Stimulated activated CD4-positive, alpha-beta T cell treated with anti-CD3 and anti-CD28 coated beads, Interleukin-1b, Interleukin-23, amount 100 ng/mL, for 4 hours (primary cell): ENCODE measurements around the gene USP19.

Experiments used
- DNase-seq, 2 donors: peaks; one replicate each; pipeline ENCODE4 v3.0.0-alpha.2; 2020; ENCODE audit warnings: low read depth in 2 of 2

The USP19 gene, protein sequence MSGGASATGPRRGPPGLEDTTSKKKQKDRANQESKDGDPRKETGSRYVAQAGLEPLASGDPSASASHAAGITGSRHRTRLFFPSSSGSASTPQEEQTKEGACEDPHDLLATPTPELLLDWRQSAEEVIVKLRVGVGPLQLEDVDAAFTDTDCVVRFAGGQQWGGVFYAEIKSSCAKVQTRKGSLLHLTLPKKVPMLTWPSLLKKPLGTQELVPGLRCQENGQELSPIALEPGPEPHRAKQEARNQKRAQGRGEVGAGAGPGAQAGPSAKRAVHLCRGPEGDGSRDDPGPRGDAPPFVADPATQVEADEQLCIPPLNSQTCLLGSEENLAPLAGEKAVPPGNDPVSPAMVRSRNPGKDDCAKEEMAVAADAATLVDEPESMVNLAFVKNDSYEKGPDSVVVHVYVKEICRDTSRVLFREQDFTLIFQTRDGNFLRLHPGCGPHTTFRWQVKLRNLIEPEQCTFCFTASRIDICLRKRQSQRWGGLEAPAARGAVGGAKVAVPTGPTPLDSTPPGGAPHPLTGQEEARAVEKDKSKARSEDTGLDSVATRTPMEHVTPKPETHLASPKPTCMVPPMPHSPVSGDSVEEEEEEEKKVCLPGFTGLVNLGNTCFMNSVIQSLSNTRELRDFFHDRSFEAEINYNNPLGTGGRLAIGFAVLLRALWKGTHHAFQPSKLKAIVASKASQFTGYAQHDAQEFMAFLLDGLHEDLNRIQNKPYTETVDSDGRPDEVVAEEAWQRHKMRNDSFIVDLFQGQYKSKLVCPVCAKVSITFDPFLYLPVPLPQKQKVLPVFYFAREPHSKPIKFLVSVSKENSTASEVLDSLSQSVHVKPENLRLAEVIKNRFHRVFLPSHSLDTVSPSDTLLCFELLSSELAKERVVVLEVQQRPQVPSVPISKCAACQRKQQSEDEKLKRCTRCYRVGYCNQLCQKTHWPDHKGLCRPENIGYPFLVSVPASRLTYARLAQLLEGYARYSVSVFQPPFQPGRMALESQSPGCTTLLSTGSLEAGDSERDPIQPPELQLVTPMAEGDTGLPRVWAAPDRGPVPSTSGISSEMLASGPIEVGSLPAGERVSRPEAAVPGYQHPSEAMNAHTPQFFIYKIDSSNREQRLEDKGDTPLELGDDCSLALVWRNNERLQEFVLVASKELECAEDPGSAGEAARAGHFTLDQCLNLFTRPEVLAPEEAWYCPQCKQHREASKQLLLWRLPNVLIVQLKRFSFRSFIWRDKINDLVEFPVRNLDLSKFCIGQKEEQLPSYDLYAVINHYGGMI (N-terminal part only)

DNA sequence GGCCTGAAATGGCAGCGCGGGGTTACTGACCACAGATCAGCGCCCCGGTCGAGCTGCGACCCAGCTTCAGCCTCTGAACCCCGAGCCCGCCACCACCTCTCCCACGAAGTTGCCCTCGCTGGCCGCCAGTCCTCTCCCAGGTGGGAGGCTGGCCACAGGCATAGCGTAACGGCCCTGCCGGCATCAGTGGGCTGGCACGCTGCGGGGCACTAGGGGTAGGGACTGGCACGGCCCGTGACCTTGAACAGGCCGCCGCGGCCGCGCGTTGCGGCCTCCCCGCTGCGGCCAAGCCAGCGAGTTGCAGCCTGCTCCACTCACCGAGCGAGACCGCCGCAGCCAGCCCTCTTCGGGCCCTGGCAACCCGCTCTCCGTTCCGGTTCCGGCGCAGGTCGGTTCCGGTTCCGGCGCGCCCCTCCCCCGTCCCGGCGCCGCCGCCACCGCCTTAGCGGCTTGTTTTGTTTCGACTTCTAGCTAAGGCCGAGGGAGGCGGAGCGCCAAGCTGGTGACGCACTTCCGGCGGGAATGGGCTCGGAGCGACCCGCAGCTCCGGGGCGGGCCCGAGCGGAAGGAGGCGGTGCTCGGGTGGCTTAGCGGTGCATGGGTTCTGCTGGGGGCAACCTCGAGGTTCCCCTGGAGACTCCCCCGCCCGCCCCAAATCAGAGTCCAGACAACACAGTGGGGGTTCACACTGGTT is at the start of gene USP19:
Gene USP19 (minus strand): TSS at position 386 of the 694 bp plus-strand sequence. CDS start 1,678 bp downstream, outside the sequence.
- DNase-seq: peak; percentile 85 to 92

DNA sequence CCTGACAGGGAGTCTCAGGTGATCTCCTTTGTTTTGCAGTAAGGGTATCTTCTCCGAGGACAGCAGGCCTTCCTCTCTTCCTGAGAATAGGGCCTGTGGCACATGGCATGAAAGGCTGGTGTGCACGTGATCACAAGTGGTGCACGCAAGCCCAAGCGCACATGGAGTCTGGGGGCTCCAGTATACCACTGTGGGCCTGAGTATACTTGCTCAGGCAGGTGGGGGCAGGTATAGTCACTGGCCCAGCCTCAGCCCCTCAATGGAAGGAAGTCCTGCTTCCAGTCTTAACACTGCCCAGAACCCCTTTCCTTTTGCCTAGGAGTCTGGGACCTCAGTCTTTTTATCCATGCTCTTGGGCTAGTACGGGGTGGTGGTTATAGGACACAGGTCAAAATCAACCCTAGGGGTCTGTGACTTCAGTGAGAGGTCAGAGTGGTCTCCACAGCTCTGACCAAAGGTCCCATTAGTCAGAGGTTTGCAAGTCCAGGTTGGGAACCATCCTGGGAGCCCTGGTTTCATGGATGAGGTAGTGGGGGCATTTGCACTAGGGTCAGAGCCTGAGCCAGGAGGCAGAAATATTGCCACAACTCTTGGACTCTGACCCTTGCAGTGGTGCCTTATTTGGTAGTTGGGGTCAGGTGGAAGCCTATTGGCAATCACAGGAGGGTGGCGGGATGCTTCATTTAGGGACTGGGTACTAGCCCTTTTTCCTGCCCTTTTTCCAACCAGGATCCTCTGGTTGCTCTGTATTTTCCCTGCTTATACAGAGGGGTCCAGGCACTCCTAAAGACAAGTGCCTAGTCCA is 46.3 kb upstream of the USP19 start:
- DNase-seq: no peak

DNA sequence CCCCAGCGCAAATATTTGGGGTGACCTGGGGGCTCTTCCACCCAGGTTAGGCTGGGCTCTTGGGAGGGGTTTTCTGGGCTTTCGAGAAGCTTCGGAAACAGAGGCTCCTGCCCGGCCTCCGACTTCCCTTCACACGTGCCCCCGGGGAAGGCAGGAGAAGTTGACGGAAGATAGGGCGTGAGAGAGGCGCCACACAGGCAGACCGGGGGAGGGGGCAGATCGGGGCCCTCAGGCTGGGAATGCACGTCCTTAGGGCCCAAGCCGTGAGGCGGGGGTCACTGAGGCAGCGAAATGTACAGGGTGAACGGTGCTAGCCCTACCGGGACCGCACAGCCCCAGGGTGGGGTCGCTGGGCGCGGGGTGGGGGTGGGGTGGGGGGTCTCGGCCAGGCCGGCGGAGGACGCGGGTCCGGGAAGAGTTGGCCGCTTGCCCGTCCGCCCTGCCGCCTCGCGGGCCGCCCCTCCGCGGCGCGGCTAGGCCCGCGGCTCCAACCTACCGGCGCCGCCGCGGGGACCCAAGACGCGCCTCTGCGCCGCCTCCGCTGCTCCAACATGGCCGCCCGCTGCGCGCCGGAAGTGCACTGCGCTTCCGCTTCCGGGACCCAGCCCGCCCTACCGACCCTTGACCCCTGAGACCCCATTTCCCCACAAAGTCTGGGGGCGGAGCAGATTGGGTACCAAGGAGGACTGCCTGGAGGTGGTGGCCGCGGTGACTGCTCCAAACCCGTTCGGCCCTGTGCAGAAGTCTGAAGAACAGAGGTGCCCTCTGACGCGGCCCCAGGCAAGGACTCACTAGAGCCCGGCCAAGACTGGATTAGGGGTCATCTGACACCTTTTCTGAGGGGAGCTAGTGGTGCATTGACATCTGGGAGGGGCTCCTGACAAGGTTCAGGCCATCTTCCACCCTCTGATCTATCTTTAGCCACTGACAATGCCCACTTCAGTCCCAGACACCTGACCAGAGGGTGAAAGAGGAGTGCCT is 45.4 kb upstream of the USP19 start, which contains the start of gene CCDC71:
Gene CCDC71 (minus strand): TSS at position 561 of the 981 bp plus-strand sequence. CDS start 2,123 bp downstream, outside the sequence.
- DNase-seq: peak; percentile 63 to 74

DNA sequence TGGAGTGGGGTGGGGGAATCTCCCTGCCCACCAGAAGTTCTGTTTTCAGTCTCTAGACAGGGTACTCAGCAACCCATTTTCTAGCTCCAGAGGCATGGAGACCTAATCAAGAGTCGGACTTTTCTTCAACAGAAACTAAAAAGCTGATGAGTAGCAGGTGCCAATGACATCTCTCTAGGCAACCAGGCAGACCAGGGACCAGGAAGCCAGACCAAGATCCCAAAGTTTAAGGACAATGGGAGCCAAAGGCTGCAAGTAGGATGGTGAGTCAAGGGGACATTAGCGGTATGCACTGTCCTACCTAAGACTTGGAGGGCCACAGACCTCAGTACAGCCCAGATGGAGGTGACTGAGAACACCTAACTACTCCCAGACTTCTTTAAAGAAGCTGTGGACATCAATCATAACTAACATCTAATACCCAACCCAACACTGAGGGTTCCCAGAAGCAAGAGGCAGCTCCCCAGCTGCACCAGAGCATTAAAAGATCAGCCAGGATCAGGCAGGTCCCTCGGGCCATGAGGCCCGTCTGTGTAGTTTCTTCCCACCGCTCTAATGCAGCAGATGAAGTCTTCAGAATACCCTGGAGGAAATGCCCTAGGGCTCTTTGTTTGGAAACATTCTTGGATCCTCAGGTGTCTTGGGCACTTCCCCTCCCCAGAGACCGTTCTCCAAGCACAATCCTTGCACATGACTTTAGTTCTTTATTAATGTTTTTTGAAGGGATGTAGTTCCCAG is 44.5 kb upstream of the USP19 start:
- no peak for DNase-seq

DNA sequence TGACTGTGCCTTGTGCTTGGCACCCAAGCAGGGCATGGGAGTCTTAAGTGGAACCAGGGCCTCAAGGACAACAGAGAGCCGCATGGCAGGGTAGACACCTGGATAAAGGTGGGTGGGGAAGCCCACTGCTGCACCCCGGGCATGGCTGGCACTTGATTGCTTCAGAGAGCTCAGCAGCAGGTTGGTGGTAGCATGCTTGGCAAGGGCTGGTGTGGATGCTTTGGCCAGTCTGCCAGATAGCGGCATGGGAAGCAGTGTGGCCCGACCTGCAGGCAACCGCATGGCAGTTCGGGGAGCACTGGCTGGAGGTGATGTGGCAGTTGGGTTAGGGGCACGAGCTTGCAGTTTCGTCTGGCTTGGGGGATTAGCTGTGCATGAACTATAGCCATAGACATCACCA is 43.0 kb upstream of the USP19 start:
- DNase-seq: no peak

DNA sequence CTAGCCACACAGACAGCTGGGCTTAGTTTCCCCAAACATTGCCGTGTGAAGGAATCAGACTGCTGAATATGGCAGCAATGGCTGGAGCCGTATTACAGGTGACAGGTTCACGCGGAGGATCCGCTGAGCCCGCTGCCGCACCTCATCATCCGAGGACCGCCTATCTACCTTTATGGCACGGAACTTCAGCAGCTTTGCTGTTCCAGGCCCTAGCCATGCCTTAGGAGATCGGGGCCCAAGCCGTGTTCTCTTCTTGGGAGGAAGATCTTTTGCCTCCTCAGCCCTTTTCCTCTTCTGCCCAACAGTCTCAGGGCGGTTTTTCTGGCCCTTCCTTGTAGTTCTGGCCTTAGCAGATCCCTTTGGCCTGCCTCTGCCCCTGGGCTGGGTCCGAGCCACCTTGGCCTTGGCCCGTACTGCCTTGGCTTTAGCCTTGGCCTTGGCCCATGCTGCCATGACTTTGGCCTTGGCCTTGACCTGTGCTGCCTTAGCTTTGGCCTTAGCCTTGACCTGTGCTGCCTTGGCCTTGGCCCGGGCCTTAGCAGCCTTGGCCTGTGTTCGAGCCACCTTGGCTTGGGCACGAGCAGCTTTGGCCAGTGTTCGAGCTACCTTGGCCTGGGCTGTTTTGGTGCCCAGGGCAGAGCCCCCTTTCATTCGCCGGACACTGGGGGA is 42.3 kb upstream of the USP19 start:
- no peak for DNase-seq

DNA sequence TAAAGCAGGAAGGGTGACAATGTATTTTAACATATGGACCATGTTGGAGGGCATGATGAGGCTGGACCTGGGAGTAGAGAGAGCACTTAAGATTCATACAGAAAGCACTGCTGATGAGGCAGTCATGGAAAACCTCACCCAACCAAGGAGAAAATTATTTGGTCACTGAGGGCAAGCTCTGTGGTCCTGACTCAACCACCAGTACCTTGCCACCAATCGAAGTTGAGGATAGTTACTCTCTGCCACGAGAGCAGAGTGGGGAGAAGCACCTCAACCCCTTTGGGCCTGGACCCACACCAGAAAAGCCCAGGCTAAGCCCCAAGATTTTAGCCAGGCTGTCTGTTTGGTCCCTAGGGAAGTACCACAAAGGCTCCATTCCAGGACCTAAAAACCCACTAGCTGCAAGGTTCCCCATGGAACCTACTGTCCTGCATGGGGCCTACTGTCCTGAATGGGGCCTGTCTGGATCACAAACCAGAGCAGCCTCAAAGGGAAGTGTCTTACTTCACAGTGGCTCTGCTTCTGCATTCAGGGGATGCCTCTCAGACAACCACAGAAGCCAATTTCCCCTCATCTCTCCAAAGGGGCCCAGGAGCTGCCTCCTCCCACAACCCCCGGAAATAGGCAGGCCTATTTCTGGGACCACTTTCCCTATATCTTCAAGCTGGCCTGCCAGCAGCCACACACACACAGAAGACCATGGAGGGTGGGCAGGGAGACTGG is 41.3 kb upstream of the USP19 start:
- DNase-seq: no peak

DNA sequence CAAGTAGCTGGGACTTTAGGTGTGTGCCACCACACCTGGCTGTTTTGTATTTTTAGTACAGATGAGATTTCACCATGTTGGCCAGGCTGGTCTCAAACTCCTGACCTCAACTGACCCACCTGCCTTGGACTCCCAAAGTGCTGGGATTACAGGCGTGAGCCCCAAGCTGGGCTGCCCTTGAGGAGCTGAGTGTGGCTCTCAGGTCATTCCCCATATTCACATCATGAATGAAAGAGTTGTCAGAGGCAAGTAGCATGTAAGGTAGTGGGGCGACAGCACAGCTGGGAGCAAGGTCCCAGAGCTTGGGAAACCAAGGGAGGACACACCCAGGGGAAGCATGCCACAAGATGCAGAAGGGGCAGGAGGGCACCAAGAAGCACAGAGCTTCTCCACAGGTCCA is 40.6 kb upstream of the USP19 start:
- DNase-seq: no peak

DNA sequence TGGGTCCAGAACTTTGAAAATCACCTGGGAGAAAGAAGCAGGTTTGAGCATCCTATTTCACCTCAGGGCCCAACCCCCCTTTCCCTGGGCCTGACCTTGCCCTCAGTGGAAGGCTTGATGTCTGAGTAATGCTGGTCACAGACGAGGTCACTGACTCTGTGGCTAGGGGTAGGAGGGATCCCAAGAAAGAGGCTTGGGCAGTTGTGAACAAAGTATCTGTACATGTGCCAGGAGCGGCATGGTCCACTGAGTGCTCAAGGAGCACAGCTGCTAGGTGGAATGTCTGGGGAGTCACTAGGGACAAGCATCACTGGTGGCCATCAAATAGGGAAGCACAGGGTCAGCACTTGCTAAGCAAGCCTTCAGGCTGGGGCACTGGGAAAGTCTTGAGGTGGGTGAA is 38.2 kb upstream of the USP19 start:
- DNase-seq: no peak

DNA sequence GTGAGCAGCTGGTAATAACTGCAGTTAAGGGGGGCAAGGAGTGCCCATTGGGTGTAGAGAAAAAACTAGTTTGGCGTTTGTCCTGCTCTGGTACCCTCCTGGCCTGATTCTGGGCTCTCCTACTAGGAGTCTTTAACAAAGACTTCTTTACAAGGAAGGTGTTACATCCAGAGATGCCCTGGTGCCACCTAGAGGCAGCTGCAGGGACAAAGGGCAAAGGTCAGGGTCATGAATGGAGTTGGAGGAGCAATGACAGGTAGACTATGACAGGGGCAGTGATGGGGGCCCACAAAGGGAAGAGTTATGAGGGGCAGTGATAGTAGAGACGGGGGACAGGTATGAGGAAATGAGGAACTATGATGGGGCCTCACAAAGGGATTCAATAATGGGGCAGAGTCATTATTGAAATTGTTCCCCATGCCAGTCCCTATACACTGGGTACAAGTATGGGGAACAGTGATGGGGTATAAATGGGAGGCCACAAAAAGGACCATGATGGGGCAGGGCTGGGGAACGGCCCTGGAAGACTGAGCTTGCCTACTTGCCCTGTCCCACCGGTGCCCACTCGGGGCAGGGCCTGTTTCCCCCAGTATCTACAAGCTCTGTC is 37.6 kb upstream of the USP19 start:
- peak; percentile 33 to 42 for DNase-seq

DNA sequence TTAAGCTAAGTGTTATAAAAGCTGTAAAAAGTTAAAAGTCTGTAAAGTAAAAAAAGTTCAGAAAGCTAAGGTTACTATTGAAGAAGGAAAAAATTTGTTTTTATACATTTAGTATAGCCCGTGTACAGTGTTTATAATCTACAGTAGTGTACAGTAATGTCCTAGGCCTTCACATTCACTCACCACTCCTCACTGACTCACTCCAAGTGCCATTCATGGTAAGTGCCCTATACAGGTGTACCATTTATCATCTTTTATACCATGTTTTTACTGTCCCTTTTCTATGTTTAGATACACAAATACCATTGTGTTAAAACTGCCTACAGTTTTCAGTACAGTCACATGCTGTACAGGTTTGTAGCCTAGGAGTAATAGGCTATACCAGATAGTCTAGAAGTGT is 36.7 kb upstream of the USP19 start:
- DNase-seq: no peak

DNA sequence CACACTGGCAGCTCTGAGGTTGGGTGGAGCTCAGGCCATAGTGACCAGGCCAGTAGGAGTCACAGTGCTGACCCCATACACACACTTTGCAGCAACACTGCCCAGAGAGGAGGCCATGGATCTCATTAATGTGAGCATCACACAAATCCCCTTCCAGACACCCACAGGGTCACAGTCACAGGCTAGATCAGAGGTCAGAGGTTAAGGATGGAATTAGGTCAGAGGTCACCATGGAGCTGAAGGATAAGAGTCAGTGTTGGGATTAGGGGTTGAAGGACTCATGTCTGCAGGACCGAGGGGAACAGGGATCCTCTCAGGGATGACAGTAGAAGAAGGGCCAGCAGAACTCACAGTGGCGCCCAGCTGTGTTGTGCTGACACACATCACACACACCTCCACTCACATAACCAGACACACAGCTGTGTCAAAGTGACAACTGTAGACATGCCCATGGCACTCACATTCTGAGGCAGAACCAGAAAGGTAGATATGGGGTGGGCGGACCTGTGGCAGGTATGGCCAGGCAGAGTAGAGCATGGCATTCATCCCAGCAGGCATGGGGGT is 32.8 kb upstream of the USP19 start:
- no peak for DNase-seq

DNA sequence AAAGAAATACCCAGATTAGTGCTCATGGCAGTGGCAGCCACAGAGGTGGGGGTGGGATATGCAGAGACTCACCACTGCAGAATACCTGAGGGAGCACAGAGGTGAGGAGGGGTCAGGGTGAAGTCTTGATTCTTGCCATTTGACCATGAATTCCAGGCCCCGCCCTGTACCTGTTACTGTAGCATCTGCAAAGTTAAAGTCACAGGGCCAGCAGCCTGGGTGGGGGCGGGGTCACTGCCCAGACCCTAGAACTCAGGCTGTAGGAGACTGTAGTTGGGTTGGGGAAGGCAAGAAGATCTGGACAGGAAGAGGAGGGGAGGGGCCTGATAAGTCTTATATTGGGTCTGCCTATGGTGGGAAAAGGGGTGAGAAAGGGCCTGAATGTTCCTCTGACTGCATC is 31.0 kb upstream of the USP19 start:
- DNase-seq: no peak

DNA sequence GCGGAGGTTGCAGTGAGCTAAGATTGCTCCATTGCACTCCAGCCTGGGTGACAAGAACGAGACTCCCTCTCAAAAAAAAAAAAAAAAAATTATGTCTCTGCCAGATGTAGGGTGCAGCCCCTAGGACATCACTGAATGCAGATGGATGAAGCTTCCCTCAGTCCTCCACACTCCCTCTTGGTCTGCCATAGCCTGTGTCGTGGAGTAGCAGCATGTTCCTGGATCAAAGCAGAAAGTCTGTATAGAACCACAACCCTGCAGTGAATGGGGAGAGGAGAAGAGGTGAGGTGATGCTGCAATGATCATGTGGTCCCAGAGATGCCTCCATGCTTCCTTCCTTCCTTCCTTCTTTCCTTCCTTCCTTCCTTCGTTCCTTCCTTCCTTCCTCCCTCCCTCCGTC is 27.5 kb upstream of the USP19 start:
- DNase-seq: no peak

DNA sequence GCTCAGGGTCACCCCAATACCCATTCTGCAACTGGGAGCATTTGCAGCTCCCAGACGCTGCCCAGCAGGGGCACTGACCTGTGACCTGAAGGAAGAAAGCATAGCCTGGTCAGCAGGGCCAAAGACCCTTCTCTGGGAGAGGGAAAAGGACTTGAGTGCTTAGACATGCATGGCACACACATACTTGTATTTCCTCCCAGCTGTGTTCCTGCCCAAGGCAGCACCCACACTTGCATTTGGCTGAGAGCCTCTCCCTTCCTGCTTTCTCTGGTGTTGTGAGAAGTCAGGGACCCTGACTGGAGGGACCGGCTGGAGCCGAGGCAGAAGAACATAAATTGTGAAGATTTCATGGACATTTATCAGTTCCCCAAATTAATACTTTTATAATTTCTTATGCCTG is 19.5 kb upstream of the USP19 start:
- DNase-seq: no peak

DNA sequence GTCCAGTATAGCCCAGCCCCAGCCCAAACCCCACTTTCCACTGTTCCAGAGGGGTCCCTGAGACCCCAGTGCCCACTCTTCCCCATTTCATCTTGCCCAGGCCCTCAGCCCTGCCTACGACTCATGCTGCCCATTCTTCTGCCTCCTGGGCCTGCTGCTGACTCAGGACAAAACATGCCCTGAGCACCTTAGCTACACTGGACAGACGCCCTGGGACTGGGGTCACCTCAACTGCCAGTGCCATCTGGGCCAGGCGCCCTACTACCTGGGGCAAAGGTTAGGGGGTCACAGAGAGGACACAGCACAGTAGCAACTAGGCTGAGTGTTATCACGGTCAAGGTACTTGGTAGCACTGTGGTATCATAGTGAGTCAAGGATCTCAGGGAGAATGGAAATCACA is 14.9 kb upstream of the USP19 start:
- no peak for DNase-seq
